Renal pelvis (tissue), 12 donors: ENCODE data around the gene RFX3. TPM values are rescaled to one million over a fixed set of nuclear protein-coding genes. Genes with fewer than 3 reads are reported as not detected.

Experiments used
- DNase-seq: peaks from one replicate; pipeline ENCODE4 v3.0.0-alpha.2; 2013
- long read RNA-seq, 16 experiments: transcript quantifications; one replicate each; lab custom pipeline, GENCODE V29; 2026
- polyA plus RNA-seq, 3 donors: library from polyadenylated mRNA; unstranded; fragments of 120-200 nt; gene quantifications; one replicate each; pipeline ENCODE4 v1.2.1, GENCODE V29; 2013; ENCODE audit not compliant: insufficient read length in 3 of 3

The RFX3 gene
- 10 to 100 TPM; 14.0 to 21.3 (median 18.8) TPM for polyA plus RNA-seq
- long read RNA-seq, donor 1: 0 reads
- long read RNA-seq, donor 2, partial matches to known transcripts: 7 of 7 reads
- long read RNA-seq, donor 2, other reads (novel, unspliced or antisense): 0 of 7 reads
- long read RNA-seq, donor 3: 0 reads
- long read RNA-seq, donor 4: 0 reads
- long read RNA-seq, donor 5: 0 reads
- long read RNA-seq, donor 6: 0 reads
- long read RNA-seq, donor 7, full-length matches to known transcripts: 2 of 9 reads
- long read RNA-seq, donor 7, partial matches to known transcripts: 7 of 9 reads
- long read RNA-seq, donor 7, other reads (novel, unspliced or antisense): 0 of 9 reads
- long read RNA-seq, donor 8: 0 reads
- long read RNA-seq, donor 9, full-length matches to known transcripts: 1 of 1 reads
- long read RNA-seq, donor 9, partial matches to known transcripts: 0 of 1 reads
- long read RNA-seq, donor 9, other reads (novel, unspliced or antisense): 0 of 1 reads
- long read RNA-seq, donor 10: 0 reads
- long read RNA-seq, donor 11: 0 reads
- long read RNA-seq, donor 12: 0 reads
- long read RNA-seq, donor 13: 0 reads
- long read RNA-seq, donor 14: 0 reads
- long read RNA-seq, donor 15: 0 reads
- long read RNA-seq, donor 16, full-length matches to known transcripts: 1 of 1 reads
- long read RNA-seq, donor 16, partial matches to known transcripts: 0 of 1 reads
- long read RNA-seq, donor 16, other reads (novel, unspliced or antisense): 0 of 1 reads

- peak; percentile 94 for DNase-seq
Measured at GRCh38 chr9:3525836-3526164, at the start of gene RFX3. Gene RFX3, minus strand, starts transcription at chr9:3526001. Its CDS starts 130,413 bp downstream, at chr9:3395588.

- no peak for DNase-seq
Measured at GRCh38 chr9:3571500-3571899, 45.7 kb upstream of the RFX3 start.

DNA sequence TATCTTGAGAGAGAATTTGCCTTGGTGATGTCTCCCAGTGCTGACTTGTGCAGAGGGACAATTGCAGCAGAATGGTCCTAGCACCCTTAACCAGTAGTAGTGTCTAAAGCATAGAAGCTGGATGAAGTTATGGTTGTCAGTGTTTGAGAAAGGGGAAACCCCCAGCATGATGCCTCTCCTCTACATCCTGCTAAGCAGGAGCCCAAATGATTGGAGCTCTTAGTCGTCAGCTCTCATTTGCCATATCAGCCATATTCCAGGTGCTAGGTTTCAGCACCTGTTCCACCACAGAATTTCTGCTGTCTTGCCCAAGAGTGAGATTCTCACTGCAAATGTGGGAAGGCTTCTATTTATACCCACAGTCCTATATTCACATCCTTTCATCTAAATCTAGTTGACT lies 43.7 kb upstream of the RFX3 start:
- DNase-seq: no peak

DNA sequence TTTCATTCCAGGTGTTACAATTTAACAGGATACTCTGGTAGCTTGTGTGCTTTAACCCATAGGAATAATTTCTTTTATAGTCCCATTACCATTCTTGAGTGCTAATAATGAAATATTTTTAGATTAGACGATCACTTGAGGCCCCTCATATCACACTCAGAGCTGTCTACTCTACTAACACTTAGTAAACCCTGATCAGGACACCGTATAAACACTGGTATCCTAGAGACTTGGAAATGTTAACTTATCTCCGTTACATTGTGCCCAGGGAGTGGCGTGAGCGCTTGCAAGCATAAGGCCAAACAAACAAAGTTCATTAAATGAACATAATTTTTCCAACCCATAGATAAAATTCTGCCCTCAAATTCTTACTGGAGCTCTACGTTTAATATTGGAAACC lies 42.2 kb upstream of the RFX3 start:
- no peak for DNase-seq

GRCh38 chr9:3553076-3553765 lies 27.4 kb upstream of the RFX3 start:
- no peak for DNase-seq

- DNase-seq: no peak
Measured at GRCh38 chr9:3549225-3549624, 23.4 kb upstream of the RFX3 start.

GRCh38 chr9:3548648-3549047 lies 22.8 kb upstream of the RFX3 start:
- no peak for DNase-seq

- no peak for DNase-seq
Measured at GRCh38 chr9:3541206-3541605, 15.4 kb upstream of the RFX3 start.

- no peak for DNase-seq
Measured at GRCh38 chr9:3534614-3535404, 9.0 kb upstream of the RFX3 start.

- DNase-seq: no peak
Measured at GRCh38 chr9:3532158-3532557, 6.4 kb upstream of the RFX3 start.

DNA sequence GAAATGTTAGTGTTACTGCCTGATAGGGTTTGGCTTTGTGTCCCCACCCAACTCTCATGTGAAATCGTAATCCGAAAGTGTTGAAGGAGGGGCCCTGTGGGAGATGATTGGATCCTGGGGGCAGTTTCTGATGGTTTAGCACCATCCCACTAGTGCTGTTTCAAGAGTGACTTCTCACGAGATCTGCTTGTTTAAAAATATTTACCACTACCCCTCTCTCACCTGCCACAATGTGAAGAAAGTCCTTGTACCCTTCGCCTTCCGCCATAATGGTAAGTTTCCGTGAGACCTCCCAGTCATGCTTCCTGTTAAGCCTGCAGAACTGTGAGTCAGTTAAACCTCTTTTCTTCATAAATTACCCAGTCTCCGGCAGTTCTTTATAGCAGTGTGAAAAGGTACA lies 2.6 kb upstream of the RFX3 start:
- no peak for DNase-seq

DNA sequence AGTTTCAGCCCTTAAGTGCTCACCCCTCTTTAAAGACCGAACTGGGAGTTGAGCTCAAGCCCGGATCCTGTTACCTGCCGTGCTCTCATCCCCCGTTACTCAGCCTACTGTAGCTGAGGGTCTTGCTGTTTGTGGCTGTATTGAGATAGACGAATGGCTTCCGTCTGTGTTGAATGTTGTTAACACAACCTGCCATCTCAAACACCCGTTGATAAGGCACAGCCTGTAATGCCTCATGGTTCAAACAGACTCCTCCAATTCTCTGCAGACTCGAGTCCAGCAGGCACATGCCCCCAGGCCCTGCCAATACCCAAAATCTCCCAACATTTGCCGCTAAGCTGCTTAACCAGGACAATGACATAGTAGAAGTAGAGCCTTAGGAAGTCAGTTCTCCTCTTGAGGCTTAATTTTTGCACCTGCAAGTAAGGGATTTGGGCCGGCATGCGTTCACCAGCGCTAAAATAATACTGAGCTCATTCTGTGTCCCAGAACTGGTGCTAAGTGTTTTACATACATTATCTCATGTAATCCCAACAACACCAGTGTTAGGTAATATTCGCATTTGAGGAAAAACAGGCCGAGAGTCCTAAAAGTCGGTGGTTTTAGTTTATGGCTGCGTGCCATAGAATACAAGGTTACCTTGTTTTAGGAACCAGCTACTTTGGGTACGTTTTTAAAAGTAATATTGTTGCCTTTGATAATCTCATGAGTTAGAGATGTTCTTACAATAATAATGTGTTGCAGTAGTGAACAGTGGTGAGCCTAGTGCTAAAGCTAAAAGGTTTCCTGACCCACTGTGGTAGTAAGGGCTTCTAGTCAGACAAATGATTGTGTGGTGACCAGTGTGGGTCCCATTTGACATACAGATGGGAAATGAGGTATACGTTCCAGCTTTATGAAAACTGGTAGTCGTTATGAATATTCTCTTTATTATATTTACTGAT lies 1.5 kb upstream of the RFX3 start:
- DNase-seq: peak; percentile 54

GRCh38 chr9:3526165-3526996 lies 580 bp upstream of the RFX3 start:
- peak; percentile 91 for DNase-seq

DNA sequence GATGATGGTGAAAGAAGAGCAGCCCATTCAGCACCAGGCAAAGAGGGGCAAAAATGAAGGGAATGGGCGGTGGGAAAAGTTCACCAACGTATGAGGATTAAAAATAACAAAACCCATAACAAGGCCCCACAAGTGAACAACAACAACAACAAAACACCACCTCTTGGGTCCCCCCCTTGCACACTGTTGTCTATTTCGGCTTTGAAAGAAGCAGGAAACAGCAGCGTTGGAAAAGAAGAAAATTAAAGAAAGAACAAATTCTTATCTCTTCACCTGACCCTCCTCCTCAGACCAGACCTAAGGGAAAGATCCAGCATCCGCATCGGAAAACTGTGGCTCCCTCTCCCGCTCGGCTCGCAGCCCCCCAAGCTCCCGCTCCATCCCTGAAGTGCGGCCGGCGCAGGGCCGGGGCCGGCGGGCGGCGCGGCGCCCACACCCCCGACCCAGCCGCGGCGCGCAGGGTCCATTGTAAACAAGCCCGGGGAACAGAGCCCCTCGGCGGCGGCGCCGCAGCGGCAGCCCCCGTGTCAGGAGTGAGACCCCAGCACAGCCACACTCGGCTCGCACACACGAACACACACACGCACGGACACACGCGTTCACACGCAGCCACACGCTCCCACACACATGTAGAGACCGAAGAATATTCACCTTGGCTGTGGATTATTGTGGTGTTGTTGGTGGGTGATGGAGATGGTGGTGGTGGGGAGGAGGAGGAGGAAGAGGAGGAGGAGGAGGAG lies 535 bp downstream of the RFX3 start:
- no peak for DNase-seq

- DNase-seq: no peak
Measured at GRCh38 chr9:3521966-3522365, 3.8 kb downstream of the RFX3 start.

DNA sequence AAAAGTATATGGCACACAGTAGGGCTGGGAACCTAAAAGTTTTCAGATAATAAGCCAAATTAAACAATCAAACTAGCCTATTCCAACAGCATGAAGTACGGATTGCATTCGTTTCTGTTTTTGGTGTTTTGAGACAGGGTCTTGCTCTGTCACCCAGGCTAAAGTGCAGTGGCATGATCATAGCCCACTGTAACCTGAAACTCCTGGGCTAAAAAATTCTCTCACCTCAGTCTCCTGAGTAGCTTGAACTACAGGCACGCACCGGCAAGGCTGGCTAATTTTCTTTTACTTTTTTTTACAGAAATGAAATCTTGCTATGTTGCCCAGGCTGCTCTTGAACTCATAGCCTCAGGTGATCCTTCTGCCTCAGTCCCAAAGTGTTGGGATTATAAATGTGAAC lies 5.2 kb downstream of the RFX3 start:
- no peak for DNase-seq

GRCh38 chr9:3517377-3518048 lies 8.3 kb downstream of the RFX3 start:
- DNase-seq: no peak

DNA sequence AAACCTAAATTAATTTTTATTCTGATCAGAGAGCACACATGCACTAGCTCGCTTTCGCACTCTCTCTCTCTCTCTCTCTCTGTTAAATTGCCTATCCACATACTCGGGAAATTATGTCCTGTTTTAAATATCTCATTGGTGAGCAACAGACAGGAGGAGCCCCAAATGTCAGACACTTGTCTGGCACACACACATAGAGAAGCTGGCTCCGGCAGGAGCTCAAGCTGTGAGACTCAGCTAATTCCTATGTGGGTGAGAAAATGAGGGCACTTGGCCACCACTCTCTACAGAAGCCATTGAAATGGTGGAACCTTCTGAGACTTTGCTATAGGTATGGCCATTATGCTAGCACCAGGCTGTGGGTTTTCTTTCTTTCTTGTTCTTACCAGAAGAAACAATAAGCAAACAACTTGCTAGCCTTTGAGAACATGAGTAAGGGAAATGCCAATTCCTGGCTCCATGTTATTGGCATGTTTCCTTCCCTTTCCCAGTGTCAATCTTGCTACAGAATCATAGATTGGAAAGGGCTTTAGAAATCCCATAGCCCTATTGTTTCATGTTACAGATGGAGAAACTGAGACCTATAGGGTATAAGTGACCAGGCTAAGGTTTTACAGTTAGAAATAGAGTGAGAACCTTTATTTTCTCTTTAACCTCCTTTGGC lies 9.0 kb downstream of the RFX3 start:
- DNase-seq: no peak
